AG09309 (cell line): ENCODE results near the gene TBC1D14.

ENCODE experiments used
- DNase-seq: peaks from one replicate; pipeline ENCODE4 v3.0.0-alpha.2; 2010; ENCODE audit warnings: low read depth
- H3K4me3 ChIP-seq: 2 replicates; pipeline ENCODE4 v1.5.1; 2011; ENCODE audit warnings: mild to moderate bottlenecking, low read depth, low read length, moderate library complexity; ENCODE audit not compliant: control insufficient read depth
- TF ChIP-seq, protein P1 (sequence below): IDR thresholded peaks from 2 replicates; pipeline ENCODE4 v1.5.1; 2011; ENCODE audit warnings: mild to moderate bottlenecking, low read depth, low read length, inconsistent platforms; ENCODE audit not compliant: insufficient read depth, control insufficient read depth; ENCODE audit errors: missing control alignments

TBC1D14 gene

GRCh38 chr4:7043284-7044136 lies 133.9 kb downstream of the TBC1D14 start, which contains the start of gene TADA2B:
Gene TADA2B (plus strand): TSS chr4:7043372. CDS start chr4:7043580, 208 bp downstream.
- peak within 1 kb of the TSS; percentile 94 for H3K4me3 ChIP-seq
- DNase-seq = no peak
- TF ChIP-seq, protein P1, sequence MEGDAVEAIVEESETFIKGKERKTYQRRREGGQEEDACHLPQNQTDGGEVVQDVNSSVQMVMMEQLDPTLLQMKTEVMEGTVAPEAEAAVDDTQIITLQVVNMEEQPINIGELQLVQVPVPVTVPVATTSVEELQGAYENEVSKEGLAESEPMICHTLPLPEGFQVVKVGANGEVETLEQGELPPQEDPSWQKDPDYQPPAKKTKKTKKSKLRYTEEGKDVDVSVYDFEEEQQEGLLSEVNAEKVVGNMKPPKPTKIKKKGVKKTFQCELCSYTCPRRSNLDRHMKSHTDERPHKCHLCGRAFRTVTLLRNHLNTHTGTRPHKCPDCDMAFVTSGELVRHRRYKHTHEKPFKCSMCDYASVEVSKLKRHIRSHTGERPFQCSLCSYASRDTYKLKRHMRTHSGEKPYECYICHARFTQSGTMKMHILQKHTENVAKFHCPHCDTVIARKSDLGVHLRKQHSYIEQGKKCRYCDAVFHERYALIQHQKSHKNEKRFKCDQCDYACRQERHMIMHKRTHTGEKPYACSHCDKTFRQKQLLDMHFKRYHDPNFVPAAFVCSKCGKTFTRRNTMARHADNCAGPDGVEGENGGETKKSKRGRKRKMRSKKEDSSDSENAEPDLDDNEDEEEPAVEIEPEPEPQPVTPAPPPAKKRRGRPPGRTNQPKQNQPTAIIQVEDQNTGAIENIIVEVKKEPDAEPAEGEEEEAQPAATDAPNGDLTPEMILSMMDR = peak; percentile 5

DNA sequence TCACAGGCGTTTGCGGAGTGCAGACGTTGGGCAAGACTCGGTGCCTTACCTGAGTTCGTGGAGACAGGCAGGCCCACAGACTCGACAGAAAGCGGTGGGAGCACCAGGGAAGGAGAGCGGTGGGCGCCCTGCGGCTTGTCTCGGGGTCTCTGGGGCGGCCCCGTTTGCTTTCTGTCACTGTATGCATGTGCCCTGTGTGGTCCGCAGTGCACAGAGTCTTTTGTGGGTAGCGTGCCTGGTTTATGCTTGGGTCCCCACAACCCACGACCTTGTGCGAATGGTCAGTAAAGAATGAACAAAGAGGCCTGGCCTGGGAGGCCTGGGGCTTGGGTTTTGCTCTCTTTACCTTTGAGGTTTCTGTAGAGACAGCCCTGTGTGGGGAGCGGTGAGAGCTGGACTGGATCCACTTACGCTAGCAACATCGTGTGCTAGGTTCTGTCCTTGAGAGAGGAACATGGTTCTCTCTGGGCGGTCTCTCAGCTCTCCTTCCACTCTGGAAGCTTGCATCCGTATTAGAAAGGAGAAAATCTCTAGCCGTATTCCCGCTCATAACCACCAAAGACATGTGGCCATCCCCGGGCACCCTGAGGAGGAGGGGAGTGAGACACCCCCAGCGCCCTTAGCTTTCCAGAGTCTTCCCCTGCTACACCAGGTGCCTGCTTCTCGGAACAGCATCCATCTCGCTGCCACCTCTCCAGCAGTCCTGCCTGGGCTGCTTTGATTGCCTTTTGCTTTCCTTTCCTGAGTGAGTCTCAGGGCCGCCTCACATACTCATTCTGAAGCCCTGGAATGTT lies 134.7 kb downstream of the TBC1D14 start:
- peak overlapping the region; percentile 94 for H3K4me3 ChIP-seq
- DNase-seq = no peak
- TF ChIP-seq, protein P1 = no peak

DNA sequence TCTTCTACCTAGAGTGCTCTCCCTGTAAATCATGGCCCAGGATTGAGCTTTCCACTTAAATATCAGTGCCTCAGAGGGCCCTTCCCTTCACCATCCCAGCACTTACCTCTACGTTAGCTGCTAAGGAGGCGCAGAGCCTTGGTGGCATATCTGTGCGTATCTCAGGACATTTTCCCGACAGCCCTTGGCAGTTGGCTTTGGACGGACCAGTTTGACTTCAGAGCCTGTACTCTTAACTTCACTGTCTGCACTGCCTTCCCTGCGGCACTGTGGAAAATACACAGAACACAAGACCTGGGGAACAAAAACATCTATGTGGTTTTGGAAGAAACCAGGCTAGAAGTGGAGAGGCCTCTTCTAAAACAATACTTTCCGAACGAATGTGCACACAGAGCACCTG lies 135.9 kb downstream of the TBC1D14 start:
- no peak overlapping the region for H3K4me3 ChIP-seq
- TF ChIP-seq, protein P1 = no peak
- no peak for DNase-seq

DNA sequence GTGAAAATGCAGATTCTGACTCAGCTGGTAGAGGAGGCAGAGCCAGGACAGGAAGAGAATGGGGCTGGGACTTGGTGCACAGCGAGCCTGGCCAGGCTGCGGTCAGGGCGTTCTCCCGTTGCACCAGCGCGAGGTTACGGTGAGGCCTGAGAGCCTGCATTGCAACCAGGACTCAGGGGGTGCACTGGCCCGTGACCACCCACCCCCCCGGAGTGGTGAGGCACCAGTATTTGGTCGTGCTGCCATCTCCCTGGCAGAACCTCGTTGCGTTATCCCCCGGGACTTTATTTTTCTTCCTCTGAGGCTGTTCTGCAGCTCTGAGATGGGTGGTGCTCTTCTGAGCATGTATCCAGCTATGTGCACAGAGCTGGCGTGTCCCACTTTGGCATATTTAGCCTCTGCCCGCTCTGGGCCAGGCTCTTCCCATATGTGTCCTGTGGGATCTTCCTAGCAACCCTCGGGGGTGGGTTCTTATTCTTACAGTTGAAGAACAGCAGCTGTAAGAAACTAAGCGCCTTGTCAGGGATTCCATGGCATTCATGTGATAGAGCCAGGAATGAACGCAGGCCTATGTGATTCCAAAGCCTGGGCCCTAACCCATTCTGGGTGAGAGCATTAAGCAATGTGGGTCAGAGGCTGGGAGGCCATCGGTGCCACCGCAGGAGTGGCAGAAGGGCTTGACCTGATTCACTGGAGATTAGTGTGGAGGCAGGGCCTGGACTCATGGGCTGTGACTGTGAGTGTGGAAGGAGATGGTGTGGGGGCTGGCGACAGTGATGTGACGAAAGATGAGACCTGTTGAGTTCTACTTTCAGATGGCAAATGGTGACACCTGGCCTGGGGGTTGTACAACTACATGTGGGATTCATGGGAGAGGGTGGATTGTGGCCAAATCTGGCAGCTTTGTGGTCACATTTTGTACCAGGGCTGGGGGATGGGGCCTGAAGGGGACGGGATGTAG lies 136.6 kb downstream of the TBC1D14 start:
- TF ChIP-seq, protein P1 = no peak
- H3K4me3 ChIP-seq = no peak overlapping the region
- no peak for DNase-seq

DNA sequence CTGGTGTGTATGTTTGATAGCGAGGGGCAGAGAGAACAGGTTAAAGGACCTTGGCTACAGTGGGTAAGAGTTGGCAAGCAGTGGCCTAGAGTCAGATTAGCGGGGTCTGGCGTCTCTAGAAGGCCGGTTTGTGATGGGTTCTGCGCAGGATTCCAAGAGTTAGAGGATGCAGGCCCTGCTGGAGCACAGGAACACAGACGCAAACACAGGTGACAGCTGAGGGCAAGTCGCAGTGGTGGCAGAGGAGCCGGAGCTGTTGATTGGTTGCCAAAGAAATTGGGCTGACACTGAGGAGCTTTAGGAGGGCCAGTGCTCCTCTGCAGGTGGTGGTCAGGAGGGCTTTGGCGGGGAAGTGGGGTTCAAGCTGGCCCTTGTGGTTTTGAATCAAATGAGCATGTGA lies 137.3 kb downstream of the TBC1D14 start:
- H3K4me3 ChIP-seq = no peak overlapping the region
- DNase-seq = no peak
- TF ChIP-seq, protein P1 = no peak

GRCh38 chr4:7048642-7049041 lies 139.0 kb downstream of the TBC1D14 start:
- TF ChIP-seq, protein P1 = no peak
- H3K4me3 ChIP-seq = no peak overlapping the region
- DNase-seq = no peak
